ENCODE results near the gene ZNF717.
"Not testable (repeated sequence)": the region's sequence is repeated elsewhere in the genome, so short reads cannot be mapped to it uniquely, and the experiment has no call there.

The ZNF717 gene

GRCh38 chr3:75785081-75785755, at the start of gene ZNF717:
Gene ZNF717 (minus strand): TSS chr3:75785549. CDS start chr3:75783362, 2,187 bp downstream.
- DNase-seq: peak; percentile 92

GRCh38 chr3:75831076-75831475, 45.7 kb upstream of the ZNF717 start:
- not testable (repeated sequence) for DNase-seq

- DNase-seq: not testable (repeated sequence)
Observed at GRCh38 chr3:75818019-75818418, 32.7 kb upstream of the ZNF717 start.

DNA sequence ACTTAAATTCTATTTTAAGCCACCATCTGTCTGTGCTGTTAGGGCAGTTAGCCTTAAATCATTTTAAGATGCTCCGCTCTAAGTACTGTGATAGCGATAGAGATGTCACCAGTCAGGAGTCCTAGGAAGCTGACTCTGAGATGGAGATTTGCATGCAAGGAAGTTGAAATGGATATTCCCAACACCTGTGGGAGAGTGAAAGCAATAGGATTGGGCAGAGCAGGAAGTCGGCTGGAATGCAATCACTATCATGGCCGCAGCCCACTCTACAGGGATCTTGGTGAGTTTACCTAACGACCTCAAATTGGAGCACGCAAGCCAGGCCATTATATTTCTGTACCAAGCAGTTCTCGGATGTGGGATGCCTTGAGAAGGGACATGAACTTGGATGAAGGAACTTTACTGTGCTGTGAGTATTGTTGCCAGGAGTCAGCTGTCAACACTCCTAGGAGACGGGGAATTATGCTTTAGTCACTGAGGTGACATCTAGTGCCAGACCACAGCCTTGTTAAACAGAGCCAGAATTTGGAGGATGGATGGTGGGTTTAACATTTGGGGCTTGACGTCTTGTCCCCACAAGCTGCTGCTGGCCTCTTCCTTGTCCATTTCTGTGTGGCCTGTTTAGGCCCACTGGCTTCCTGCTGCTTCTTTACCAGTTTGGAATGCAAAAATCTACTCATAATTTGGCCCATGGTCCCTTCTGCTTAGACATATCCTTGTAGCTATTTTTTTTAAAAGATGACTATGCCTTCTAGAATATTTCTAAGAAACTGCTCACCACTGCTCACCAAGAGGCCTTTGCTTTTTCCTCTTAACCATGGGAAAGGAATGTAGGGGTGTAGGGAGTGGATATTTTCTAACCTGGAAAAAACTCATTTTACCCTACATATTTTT, 31.2 kb upstream of the ZNF717 start:
- DNase-seq: not testable (repeated sequence)

DNA sequence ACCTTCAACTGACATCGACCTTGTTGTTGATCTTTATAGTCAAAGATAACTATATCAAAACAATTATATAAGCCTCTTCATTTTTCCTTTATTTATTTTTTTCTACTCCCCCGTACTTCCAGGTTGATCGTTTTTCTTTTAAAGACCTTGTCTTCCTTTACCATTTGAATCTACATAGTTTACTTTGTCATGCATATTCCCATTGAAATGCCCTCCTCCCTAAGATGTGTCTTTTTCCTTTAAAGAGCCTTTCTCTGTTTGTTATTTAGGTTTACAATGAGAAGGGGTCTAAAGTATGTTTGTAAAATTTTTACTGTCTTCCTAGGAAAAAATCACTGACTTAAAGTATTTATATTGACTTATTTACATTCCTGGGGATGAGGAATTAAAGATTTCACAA, 29.4 kb upstream of the ZNF717 start:
- DNase-seq: no peak

DNA sequence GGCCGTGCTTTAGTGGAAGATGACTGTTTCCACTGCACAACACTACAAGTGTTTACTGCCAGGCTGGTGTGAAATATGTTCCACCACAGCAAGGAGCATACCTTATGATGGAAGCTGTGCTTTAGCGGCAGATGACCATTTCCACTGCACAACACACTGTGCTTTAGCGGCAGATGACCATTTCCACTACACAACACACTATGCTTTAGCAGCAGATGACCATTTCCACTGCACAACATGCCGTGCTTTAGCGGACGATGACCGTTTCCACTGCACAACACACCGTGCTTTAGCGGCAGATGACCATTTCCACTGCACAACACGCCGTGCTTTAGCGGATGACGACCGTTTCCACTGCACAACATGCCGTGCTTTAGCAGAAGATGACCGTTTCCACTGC, 2.8 kb downstream of the ZNF717 start:
- no peak for DNase-seq

- peak; percentile 57 for DNase-seq
Observed at GRCh38 chr3:75781079-75781745, 4.1 kb downstream of the ZNF717 start.

GRCh38 chr3:75777742-75778141, 7.6 kb downstream of the ZNF717 start:
- DNase-seq: not testable (repeated sequence)

DNA sequence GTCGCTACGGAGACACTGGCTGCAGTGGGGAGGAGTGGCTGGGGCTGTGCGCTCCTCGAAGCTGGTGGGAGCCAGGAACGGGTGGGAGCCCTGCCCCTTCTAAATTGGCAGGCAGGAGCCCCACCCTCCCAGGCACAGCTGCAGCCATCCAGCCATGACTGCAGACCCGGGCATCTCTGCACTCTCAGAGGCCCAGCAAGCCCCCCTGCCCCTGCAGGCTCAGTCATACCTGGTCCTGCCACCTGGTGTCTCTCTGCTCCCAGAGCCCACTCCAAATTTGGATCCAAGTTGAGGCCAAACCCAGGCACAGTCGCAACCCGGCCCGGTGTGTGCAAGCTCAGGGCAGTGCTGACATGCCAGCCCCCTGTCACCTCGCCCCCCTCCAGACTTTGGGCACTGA, 13.7 kb downstream of the ZNF717 start:
- not testable (repeated sequence) for DNase-seq

DNA sequence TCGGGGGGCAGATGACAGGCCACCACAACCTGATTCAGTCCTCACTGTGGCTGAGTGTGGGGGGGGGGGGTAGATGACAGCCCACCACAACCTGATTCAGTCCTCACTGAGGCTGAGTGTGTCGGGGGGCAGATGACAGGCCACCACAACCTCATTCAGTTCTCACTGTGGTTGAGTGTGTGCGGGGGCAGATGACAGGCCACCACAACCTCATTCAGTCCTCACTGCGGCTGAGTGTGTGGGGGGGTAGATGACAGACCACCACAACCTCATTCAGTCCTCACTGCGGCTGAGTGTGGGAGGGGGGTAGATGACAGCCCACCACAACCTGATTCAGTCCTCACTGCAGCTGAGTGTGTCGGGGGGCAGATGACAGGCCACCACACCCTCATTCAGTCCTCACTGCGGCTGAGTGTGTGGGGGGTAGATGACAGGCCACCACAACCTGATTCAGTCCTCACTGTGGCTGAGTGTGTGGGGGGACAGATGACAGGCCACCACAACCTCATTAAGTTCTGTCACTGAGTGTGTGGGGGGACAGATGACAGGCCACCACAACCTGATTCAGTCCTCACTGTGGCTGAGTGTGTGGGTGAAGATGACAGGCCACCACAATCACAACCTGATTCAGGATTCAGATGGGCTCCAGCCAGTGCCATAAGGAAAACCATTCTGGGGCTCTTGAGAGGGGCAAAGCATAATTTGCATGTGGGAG, 16.9 kb downstream of the ZNF717 start:
- DNase-seq: no peak

DNA sequence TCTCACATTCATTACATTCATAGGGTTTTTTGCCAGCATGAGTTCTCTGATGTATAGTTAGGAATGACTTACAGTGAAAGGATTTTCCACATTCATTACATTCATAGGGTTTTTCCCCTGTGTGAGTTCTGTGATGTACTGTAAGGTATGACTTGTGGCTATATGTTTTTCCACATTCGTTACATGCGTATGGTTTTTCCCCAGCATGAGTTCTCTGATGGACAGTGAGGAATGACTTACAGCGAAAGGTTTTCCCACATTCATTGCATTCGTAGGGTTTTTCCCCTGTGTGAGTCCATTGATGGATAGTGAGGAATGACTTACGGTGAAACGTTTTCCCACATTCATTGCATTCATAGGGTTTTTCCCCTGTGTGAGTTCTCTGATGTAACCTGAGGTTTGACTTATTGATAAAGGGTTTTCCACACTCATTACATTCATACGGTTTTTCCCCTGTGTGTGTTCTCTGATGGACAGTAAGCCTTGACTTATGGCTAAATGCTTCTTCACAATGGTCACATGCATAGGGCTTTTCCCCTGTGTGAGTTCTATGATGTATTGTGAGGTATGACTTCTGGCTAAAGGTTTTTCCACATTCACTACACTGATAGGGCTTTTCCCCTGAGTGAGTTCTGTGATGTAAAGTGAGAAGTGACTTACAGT, 47.4 kb downstream of the ZNF717 start:
- no peak for DNase-seq

DNA sequence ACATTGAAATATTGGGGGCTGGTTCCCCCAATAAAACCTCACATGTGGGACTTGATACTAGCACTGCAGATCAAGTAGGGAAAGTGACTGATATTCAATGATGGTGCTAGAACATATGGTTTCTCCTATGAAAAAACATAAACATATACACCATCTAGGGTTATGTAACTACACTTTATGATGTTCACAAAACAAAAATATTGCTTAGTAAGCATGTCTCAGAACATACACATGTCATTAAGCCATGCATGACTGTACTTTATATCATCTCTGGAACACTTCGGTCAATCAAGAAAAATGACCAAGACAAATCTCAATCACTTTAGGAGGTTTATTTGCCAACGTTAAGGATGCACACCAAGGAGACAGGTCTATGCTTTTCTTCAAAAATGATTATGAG, 57.4 kb downstream of the ZNF717 start:
- DNase-seq: no peak

DNA sequence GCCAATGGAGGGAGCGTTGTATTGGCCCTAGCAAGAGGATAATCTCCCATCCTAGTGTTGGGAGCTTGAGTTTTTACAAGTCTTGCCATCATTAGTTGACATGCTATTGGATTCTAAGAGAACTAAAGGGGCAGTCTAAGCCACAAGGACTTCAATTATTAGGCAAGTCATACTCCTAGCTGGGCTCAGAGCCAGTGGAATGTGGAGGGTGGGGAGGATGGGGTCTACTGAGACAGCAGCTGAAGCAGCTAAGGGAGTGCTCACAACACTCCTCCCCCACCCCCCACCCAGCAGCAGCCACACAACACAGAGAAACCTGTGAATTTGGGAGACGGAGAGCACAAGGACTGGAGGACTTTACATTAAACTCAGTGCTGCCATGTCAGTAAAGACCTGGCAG, 93.3 kb downstream of the ZNF717 start:
- no peak for DNase-seq

- DNase-seq: no peak
Observed at GRCh38 chr3:75687323-75687722, 98.0 kb downstream of the ZNF717 start.
